B cell (primary cell): ENCODE measurements around the gene EHD1. TPM values are rescaled to one million over a fixed set of nuclear protein-coding genes. Genes with fewer than 3 reads are reported as not detected.
A peak's percentile ranks its signal among the peaks of the same experiment; 100 is the strongest.

Experiments
- ATAC-seq: fragments of 200-7000 bp; cut with Tn5 transposase; one replicate; pipeline ENCODE4 v1.10.0; 2021; ENCODE audit warnings: low read depth, mild to moderate bottlenecking, moderate number of reproducible peaks, moderate library complexity
- CTCF ChIA-PET: fragments of 350-600 bp; sonication (Branson Sonifier 250); formaldehyde crosslinking; loops from one replicate; lab custom pipeline; 2021; ENCODE audit warnings: antibody characterized with exemption, inconsistent platforms; lab: Charles Lee
- POLR2A ChIA-PET: fragments of 350-600 bp; sonication (Branson Sonifier 250); formaldehyde crosslinking; loops from one replicate; lab custom pipeline; 2021; ENCODE audit warnings: antibody characterized with exemption; lab: Charles Lee
- DNase-seq: peaks from one replicate; pipeline ENCODE4 v3.0.0; 2013
- H2AFZ ChIP-seq: 2 replicates; pipeline ENCODE4 v1.6.1; 2012; ENCODE audit warnings: mild to moderate bottlenecking, low read depth, low read length; ENCODE audit not compliant: insufficient read depth, poor library complexity, severe bottlenecking
- H3K27ac ChIP-seq, 2 donors: 1 replicate in 1 of 2; 2 replicates in 1 of 2; pipeline ENCODE4 v1.5.1; 2012 to 2013; ENCODE audit warnings: low read length in 2 of 2, mild to moderate bottlenecking in 2 of 2, moderate library complexity in 1 of 2
- H3K27me3 ChIP-seq, 4 experiments: fragments of 200-600 bp in 1 of 4; sonication (generic) in 1 of 4; replicated peaks in 1 of 4; 1 replicate in 2 of 4; 2 replicates in 2 of 4; pipeline versions ENCODE4 v1.6.1 to v1.7.0; 2013 to 2016; ENCODE audit warnings: low read length in 3 of 4, mild to moderate bottlenecking in 2 of 4, mixed read lengths in 1 of 4, moderate library complexity in 1 of 4; ENCODE audit not compliant: insufficient read depth in 4 of 4, control insufficient read depth in 3 of 4; ENCODE audit errors: control extremely low read depth in 1 of 4
- H3K36me3 ChIP-seq, 2 experiments: replicated peaks in 1 of 2; 1 replicate in 1 of 2; 2 replicates in 1 of 2; pipeline versions ENCODE4 v1.6.1 to v1.7.1; 2013; ENCODE audit warnings: low read length in 1 of 2; ENCODE audit not compliant: insufficient read depth in 2 of 2, control insufficient read depth in 1 of 2; ENCODE audit errors: control extremely low read depth in 1 of 2, extremely low read depth in 1 of 2
- H3K4me1 ChIP-seq, 2 donors: fragments of 200-600 bp in 1 of 2; sonication (generic) in 1 of 2; 1 replicate in 1 of 2; 2 replicates in 1 of 2; pipeline versions ENCODE4 v1.5.1 to v1.6.1; 2013 to 2017; ENCODE audit warnings: low read length in 2 of 2; ENCODE audit not compliant: control insufficient read depth in 2 of 2, insufficient read depth in 2 of 2
- H3K4me2 ChIP-seq: replicated peaks from 2 replicates; pipeline ENCODE3; 2012; ENCODE audit warnings: mild to moderate bottlenecking, low read depth, low read length; ENCODE audit not compliant: poor library complexity, severe bottlenecking
- H3K4me3 ChIP-seq, 5 experiments: fragments of 200-600 bp in 1 of 5; sonication (generic) in 1 of 5; 1 replicate in 3 of 5; 2 replicates in 2 of 5; pipeline versions ENCODE4 v1.5.1 to v1.7.0; 2011 to 2016; ENCODE audit warnings: low read length in 4 of 5, mild to moderate bottlenecking in 4 of 5, low read depth in 2 of 5, control low read depth in 1 of 5, moderate library complexity in 1 of 5; ENCODE audit not compliant: insufficient read depth in 1 of 5; ENCODE audit errors: control extremely low read depth in 1 of 5, extremely low read depth in 1 of 5
- H3K79me2 ChIP-seq: fragments of 200-600 bp; sonication (generic); one replicate; pipeline ENCODE4 v1.6.0; 2016; ENCODE audit warnings: low read length; ENCODE audit not compliant: control insufficient read depth, insufficient read depth
- H3K9ac ChIP-seq: fragments of 200-600 bp; sonication (generic); 2 replicates; pipeline ENCODE4 v1.6.1; 2017; ENCODE audit warnings: mild to moderate bottlenecking, low read length, moderate library complexity
- H3K9me3 ChIP-seq, 3 donors: one replicate each; pipeline versions ENCODE4 v1.6.1 to v1.7.1; 2013; ENCODE audit warnings: low read length in 2 of 3; ENCODE audit not compliant: control insufficient read depth in 2 of 3, insufficient read depth in 1 of 3; ENCODE audit errors: control extremely low read depth in 1 of 3
- H4K20me1 ChIP-seq: 2 replicates; pipeline ENCODE4 v1.6.0; 2012; ENCODE audit warnings: mild to moderate bottlenecking, low read length; ENCODE audit not compliant: insufficient read depth, control insufficient read depth, poor library complexity, severe bottlenecking
- H3K27ac Mint-ChIP-seq: one replicate; pipeline ENCODE4 v1.8.0; 2021; ENCODE audit warnings: mixed read lengths
- H3K27me3 Mint-ChIP-seq: one replicate; pipeline ENCODE4 v1.8.0; 2021; ENCODE audit warnings: mixed read lengths
- H3K4me1 Mint-ChIP-seq: one replicate; pipeline ENCODE4 v1.8.0; 2021; ENCODE audit warnings: mixed read lengths
- H3K4me3 Mint-ChIP-seq: one replicate; pipeline ENCODE4 v1.8.0; 2021; ENCODE audit warnings: mixed read lengths
- H3K9me3 Mint-ChIP-seq: one replicate; pipeline ENCODE4 v1.8.0; 2022; ENCODE audit warnings: mixed read lengths; ENCODE audit not compliant: insufficient read depth
- CTCF ChIP-seq: fragments of 200-600 bp; IDR thresholded peaks from one replicate; pipeline ENCODE4 v1.8.0; 2022; ENCODE audit warnings: antibody characterized with exemption, mild to moderate bottlenecking
- EZH2 ChIP-seq: IDR thresholded peaks from 2 replicates; pipeline ENCODE4 v1.6.1; 2012; ENCODE audit warnings: borderline replicate concordance, low read depth, mild to moderate bottlenecking, moderate library complexity, low read length; ENCODE audit not compliant: insufficient read depth, poor library complexity, severe bottlenecking
- WGBS: methylation state at CpG from one replicate; pipeline ENCODE4 v1.1.5; 2013; ENCODE audit warnings: missing lambda C conversion rate; ENCODE audit not compliant: insufficient coverage; 5-methylcytosine and 5-hydroxymethylcytosine counted together
- intact Hi-C: fragments of 100-400 bp; cut with micrococcal nuclease; formaldehyde crosslinking; loops from one replicate; pipeline ENCODE4 v1.10.0; 2022
- polyA plus RNA-seq: library from polyadenylated mRNA; depleted of rRNA; stranded (reverse); fragments of >200 nt; gene quantifications from 2 replicates; pipeline ENCODE4 v1.2.3, GENCODE V29; 2012
- total RNA-seq, 2 donors: library from RNA; stranded (reverse); fragments of 120-200 nt in 1 of 2; gene quantifications; 1 replicate in 1 of 2; 2 replicates in 1 of 2; pipeline versions ENCODE4 v1.2.3 to v1.2.4, GENCODE V29; 2013 to 2022

Gene EHD1
- total and polyA plus RNA-seq, 2 donors (not counting 1 experiment from before 2014, with no cell fraction given): 208 to 280 TPM

DNA sequence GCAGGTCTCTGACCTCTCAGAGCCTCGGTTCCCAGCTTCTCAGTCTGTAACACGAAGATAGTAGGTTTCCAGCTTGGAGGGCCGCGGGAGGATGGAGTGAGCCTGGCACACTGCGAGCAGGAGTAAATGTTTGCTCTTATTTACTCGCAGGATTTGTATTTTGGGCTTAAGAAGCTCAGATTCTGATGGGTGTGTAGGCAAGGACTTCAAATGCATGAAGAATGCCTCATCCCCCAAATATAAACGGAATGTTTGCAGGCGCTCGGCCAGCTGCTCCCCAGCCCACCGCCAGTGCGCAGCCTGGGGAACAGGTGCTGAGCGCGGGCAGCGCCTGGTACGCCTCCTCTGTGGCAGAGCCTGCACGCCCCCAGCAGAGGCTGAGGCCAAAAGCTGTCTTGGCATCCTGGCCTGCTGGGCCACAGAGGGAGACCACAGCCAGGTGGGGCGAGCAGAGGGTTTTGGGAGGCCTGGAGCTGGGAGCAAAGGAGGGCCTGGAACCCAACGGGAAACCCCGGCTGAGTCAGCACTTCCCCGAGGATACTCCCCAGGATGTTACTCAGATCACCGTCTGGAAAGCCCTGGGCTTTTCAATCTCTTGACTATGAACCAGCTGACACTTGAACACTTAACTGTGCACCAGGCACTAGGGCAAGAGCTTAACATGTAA, 9.4 kb downstream of the EHD1 start:
- Histone ChIP-seq H3K27me3 (no peaks in the 10 kb centered on the region), H2AFZ (no peak overlapping the region), H3K9me3 (peaks cover 0 to 5% (median 0%) of the 10 kb centered on the region in 3 donors), H3K36me3 (peaks cover 0 to 68% of the 10 kb centered on the region in 2 experiments), H3K79me2 (peaks cover 100% of the 10 kb centered on the region), H3K4me2 (peak overlapping the region; percentile 60), H3K27ac (peak overlapping the region in 1 of 2 donors; percentile 37), H4K20me1 (peaks cover 74% of the 10 kb centered on the region), H3K9ac (peak overlapping the region; percentile 25), H3K4me1 (peaks cover 89 to 96% of the 10 kb centered on the region in 2 donors), H3K4me3 (peak overlapping the region in 1 of 5 experiments; percentile 4)
- TF ChIP-seq CTCF (no peak), EZH2 (no peak)
- peak overlapping the region; percentile 79 for H3K4me3 Mint-ChIP-seq
- POLR2A ChIA-PET: interaction anchor here (0.9 to 10.5 kb wide), 4 partner anchors 8 to 125 kb away, joined by 3 to 150 read pairs (median 4); partner anchors contain the start of gene RASGRP2
- H3K4me1 Mint-ChIP-seq: peaks cover 90% of the 10 kb centered on the region
- intact Hi-C loops: no loop called here
- DNase-seq (peak; percentile 44), ATAC-seq (no peak)
- 59% methylated on average over 19 of the region's 21 CpGs for WGBS
- H3K27ac Mint-ChIP-seq: peak overlapping the region; percentile 67
- CTCF ChIA-PET: interaction anchor here (1.0 to 29.2 kb wide), 5 partner anchors 10 to 92 kb away, joined by 3 to 1254 read pairs (median 19); partner anchors contain the start of genes CDC42BPG and EHD1
- H3K9me3 Mint-ChIP-seq: no peaks in the 10 kb centered on the region
- no peaks in the 10 kb centered on the region for H3K27me3 Mint-ChIP-seq
